GM21576 (cell line): ENCODE results near the gene WDR93.
"Not testable (repeated sequence)": the region's sequence is repeated elsewhere in the genome, so short reads cannot be mapped to it uniquely, and the experiment has no call there.

Experiments
- ATAC-seq: cut with Tn5 transposase; IDR thresholded peaks from one replicate; pipeline ENCODE4 v1.9.1; 2021; ENCODE audit warnings: mild to moderate bottlenecking, moderate library complexity; ENCODE audit not compliant: unreplicated experiment

The WDR93 gene

DNA sequence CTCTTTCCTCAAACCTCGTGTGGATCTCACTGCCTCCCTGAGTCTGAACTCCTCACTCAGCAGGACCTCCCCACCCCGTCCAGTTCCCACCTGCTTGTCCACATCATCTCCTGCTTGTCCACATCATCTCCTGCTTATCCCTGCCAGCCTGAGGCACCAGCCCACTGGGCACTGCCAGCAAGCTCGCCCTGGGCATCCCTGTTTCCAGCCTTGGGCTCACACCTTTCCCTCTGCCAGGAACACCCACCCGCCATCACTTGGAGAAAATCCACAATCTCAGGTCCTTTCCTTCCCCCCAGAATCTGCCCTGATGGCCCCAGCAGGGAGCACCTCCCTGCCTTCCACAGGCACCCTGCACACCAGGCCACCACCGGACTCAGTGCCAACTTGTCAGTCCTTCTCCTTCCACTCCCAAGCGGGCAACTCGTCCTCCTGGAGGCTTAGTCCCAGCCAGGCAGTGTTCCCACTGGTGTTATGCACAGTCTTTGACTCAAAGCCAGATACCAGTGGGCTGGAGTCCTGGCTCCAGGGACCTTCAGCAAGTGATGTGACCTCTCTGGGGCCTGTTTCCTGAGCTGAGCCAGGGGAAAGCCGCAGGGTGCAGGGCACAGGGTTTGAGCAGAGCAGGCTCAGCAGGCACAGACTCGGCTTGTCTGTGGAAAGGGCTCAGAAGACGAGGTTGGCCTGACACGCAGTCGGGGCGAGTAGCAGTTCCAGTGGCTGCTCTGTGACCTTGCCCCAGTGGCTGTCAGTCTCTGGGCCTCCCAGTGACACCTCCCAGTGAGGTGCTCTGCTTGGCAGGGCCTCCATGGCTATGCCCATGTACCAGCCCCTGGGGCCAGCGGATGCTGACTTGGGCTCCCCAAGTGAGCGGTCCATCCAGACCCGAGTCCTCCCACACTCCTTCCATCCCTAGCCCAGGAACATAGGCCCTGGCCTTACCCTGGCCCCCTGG is 76.0 kb downstream of the WDR93 start:
- ATAC-seq = no peak

DNA sequence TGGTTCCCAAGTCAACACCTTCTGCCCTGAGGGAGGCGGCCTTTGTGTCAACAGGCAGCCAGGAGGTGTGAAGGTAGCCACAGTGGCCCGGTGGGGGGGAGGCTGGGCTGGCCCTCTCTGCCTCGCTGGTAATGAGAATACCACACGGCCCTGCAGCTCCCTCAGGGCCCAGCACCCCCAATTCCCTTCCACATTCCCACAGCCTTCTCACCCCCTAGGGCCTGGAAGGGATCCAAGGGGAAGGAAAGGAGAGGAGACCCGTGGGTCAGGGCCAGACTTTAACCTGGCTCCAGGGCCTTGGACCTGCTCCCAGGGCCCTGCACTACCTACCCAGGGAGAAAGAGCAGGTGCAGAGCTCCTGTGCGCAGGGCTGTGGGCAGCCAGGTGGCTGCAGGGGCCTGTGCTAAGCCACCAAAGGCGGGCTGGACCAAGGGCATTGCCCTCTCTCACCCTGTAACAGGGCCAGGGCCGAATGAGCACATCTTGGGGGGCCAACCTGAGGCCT is 76.9 kb downstream of the WDR93 start:
- ATAC-seq = no peak

DNA sequence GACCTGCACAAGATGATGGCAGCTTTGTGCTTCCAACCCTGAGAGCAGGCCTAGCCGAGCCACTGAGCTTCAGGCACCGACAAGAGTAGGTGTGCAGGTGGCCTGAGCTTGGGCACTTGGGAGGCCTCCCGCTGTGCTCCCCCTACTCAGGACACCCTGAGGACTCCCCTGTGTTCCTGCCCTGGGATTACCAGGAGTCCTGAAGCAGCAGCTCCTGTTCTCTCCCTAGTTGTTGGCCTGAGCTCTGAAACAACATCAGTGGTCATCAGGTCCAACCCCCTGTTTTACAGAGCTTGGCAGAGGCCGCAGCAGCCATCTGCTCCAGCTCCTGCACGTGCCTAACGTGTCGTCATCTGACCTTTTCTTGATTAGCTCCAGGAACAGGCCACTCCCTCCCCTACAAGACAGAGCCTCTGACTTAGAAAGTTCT is 77.5 kb downstream of the WDR93 start:
- ATAC-seq = no peak

DNA sequence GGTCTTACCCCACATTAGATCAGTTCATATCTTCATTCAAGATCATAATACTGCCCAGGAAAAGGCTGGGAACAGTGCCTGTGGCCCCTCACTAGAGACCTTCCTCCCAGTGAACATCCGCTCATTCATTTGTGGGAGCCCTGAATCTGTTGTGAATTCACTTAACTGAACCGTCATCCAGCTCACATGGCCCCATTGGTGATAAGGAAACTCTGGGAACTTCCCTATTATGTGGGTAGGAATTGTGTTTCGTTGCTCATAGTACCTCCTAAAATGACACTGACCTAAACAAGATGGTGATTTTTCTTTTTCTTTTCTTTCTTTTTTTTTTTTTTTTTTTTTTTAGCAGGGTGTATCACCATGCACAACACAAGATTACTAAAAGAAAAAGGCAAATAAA is 78.8 kb downstream of the WDR93 start:
- no peak for ATAC-seq

DNA sequence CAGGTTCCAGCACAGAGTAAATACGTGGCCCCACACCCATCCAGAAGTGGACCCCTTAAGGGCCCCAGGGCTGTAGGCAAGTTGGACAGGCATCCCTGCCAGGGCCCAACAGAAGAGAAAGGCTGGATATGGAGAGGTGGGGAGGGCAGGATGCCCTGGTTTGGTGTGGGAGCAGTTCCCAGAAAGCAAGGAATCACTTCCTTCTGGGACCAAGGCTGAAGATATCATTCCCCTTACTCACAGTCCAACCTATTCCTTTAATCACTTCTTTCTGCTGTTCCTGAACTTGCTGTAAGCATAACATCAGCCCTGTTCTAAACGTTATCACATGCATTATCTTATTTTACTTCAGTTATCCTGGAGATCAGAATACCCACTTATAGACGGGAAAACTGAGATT is 79.4 kb downstream of the WDR93 start:
- no peak for ATAC-seq

DNA sequence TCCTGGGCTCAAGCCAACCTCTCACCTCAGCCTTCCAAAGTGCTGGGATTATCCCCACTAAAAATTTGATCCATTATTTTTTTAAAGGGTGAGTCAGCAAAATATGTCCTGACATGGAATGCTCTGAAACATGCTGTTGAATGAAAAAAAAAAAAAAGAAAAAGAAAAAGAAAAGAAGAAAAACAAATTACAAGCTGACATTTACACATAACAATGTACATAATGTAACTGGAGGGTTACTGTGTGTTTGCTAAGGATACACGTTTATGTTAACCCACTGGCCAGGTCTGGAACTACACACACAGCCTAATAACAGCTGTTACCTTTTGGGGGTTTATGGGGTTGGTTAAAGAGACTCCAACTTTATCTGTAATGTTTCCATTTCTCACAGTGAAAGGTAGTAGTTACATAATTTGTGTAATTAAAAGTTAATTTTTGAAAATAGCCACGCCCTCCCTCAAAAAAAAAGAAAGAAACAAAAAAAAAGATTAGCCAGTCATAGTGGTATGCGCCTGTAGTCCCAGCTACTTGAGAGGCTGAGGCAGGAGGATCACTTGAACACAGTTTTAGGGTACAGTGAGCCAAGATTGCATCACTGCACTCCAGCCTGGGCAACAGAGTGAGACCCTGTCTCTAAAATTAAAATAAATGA is 82.4 kb downstream of the WDR93 start:
- ATAC-seq = no peak

DNA sequence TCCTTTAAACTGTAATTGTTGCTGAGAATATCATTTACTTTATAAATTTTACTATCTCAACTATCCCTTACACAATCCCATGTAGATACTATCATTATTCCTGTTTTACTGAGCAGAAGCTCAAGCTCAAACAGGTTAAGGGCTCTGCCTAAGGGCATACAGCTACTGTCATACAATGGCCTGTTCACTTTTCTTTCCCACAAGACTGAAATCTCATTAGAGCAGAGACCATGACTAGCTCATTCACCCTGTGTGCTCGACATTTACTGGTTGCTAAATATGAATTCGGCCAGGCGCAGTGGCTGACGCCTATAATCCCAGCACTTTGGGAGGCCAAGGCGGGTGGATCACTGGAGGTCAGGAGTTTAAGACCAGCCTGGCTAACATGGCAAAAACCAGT is 83.9 kb downstream of the WDR93 start:
- ATAC-seq = no peak

DNA sequence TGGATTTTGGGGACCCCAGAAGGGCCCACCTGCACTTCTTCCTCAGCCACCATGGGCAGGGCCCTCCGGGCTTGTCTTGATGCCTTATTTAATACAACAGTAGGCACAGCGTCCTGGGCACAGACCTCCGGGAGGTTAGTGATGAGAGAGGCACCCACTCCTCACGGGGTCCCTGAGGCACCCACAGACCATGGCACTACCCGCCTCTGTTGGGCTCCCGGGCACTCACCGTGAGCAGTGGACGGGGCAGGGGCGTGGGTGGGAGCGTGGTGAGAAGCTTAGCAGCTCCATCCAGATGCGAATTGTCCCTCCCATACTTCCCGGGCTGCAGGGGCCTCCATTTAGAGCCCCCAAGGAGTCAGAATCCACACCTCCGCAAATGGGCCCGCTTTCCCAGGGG is 85.2 kb downstream of the WDR93 start:
- no peak for ATAC-seq

DNA sequence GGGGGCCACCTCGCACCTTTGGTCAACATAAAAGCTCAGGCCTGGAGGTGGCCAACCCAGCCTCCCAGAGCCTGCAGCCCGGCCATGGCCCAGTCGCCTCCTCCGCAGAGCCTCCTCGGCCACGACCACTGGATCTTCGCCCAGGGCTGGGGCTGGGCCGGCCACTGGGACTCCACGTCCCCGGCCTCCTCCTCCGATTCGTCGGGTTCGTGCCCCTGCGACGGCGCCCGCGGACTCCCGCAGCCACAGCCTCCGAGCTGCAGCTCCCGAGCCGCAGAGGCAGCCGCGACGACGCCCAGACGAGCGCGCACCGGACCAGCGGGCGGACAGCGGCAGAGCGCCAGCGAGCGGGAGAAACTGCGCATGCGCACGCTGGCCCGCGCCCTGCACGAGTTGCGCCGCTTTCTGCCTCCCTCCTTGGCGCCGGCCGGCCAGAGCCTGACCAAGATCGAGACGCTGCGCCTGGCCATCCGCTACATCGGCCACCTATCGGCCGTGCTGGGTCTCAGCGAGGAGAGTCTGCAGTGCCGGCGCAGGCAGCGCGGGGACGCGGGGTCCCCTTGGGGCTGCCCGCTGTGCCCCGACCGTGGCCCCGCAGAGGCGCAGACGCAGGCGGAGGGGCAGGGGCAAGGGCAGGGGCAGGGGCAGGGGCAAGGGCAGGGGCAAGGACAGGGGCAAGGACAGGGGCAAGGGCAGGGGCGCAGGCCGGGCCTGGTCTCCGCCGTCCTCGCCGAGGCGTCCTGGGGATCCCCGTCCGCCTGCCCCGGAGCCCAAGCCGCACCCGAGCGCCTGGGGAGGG is 85.9 kb downstream of the WDR93 start, which contains the start of gene MESP2:
Gene MESP2, plus strand, starts transcription at position 59 of the 799 bp plus-strand sequence. Its CDS starts 26 bp downstream, at position 85.
- no peak for ATAC-seq

DNA sequence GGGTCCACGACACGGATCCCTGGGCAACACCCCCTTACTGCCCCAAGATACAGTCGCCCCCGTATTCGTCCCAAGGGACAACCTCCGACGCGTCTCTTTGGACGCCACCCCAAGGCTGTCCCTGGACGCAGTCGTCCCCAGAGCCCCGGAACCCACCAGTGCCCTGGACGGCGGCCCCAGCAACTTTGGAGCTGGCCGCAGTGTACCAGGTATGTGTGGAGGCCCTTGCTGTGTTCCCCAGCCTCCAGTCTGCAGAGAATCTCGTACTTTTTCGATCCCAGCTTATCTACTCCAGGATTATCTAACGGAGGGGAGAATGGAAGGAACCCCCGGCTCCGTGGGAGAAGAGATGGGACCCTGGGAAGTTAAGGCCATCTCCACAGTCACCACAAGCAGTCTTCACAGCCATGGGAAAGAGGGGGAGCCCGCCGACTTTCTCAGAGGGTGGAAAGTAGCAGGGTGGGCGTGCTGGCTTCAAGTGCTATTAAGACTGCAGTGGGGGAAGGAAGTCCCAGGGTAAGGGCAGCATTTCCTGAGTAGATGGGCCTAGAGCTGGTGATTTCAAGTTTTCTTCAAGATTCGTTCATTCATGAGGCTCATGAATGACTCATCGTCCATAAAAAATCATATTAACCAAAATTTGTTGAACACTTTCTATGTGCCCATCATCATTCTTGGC is 86.6 kb downstream of the WDR93 start:
- ATAC-seq = no peak

DNA sequence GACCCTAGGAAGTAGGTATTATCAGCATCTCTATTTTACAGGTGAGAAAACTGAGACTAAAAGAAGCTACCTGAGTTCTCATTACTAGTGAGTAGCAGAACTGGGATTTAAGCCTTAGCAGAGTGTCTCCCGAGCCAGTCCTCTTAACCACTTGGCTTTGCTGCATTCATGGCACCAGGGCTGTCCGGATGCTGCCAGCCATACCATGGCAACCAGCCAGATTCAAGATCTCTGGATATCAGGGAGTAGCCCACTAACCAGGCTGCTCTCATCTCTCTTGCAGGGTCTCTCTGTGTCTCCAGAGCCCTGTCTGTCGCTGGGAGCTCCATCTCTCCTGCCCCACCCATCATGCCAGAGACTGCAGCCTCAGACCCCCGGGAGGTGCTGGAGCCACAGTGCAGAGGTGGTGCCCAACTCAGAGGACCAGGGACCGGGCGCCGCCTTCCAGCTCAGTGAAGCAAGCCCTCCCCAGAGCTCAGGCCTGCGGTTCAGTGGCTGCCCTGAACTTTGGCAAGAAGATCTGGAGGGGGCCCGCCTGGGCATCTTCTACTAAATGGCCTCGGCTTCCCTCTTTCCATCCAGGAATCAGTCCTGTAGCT is 87.3 kb downstream of the WDR93 start:
- ATAC-seq = no peak

DNA sequence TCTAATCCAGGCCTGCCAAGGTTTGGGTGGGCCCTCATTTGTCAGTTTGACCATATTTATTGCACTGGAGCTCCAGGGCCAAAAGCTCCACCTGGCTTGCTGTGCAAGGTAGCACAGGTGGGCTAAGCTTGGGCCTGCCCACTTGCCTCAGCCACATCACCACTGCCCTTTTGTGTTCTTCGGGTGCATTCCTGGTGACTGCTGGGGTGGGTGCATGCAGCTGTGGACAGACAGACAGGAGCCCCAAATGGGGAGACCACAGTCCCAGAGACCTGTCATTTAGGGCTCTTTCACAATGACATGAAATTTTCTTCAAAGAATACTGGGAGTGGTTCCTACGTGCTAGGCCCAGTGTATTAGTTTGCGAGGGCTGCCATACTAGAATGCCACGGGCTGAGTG is 88.2 kb downstream of the WDR93 start:
- no peak for ATAC-seq

DNA sequence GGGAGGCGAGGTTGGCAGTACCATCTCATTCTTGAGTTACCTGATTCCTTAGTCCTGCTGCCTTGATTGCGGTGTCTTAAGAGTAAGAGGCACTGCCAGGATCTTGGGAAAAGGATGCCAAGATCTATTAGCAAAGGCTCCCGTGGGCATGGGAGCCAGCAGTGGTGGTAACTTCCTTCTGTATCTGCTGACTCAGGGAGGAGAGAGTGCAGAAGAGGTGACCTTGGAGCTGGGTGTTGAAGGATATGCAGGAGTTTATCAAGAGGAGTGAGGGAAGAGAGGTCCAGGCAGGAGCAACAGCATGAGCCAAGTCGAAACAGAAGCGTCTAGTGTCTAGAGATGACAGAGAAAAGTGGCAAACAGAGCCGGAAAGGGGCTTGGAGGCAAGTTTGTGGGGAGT is 90.0 kb downstream of the WDR93 start:
- no peak for ATAC-seq

DNA sequence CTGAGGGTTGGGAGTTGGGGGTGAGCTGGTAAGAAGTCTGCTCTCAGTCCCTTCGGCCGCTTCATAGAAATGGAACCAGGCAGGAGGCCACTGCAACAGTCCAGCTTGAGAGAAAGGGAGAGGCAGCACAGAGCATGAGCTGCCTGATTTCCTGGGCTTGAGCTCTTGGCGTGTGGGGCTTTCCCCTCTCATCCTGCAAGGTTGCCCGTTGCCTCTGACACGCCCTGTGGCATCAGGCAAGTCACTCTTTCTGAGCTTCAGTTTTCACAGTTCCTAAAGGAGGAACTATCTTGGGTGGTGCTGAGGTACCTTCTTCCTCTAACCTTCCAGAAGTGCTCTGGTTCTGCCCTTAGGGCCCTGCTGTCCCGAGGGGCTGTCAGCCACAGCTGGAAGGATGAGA is 90.4 kb downstream of the WDR93 start:
- no peak for ATAC-seq

DNA sequence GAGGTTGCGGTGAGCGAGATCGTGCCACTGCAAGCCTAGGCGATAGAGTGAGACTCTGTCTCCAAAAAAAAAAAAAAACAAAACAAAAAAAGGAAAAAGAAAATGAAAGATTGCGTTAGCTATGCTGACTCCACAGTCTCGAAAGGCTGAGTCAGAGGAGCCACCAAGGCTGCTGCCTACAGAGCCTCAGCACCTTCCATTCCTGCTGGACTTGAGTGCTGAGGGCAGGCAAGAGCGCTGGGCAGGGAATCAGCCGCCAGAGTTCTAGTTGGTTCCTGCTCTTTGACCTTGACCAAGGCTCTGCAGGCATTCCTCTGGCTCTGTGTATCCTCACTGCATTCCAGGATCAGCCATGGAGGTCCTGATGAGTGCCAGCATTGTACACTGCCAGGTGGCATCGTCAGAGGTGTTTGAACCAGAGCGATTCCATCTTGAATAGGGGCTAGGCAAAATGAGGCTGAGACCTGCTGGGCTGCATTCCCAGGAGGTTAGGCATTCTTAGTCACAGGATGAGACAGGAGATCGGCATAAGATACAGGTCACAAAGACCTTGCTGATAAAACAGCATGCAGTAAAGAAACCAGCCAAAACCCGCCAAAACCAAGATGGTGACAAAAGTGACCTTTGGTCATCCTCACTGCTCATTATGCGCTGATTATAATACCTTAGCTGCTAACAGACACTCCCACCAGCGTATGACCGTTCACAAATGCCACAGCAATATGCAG is 91.4 kb downstream of the WDR93 start:
- no peak for ATAC-seq

DNA sequence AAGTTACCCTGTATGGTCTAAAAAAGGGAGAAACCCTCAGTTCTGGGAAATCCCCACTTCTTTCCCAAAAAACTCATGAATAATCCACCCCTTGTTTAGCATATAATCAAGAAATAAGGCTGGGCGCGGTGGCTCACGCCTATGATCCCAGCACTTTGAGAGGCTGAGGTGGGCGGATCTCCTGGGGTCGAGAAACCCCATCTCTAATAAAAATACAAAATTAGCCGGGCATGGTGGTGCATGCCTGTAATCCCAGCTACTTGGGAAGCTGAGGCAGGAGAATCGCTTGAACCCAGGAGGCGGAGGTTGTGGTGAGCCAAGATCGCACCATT is 92.0 kb downstream of the WDR93 start:
- ATAC-seq = not testable (repeated sequence)

DNA sequence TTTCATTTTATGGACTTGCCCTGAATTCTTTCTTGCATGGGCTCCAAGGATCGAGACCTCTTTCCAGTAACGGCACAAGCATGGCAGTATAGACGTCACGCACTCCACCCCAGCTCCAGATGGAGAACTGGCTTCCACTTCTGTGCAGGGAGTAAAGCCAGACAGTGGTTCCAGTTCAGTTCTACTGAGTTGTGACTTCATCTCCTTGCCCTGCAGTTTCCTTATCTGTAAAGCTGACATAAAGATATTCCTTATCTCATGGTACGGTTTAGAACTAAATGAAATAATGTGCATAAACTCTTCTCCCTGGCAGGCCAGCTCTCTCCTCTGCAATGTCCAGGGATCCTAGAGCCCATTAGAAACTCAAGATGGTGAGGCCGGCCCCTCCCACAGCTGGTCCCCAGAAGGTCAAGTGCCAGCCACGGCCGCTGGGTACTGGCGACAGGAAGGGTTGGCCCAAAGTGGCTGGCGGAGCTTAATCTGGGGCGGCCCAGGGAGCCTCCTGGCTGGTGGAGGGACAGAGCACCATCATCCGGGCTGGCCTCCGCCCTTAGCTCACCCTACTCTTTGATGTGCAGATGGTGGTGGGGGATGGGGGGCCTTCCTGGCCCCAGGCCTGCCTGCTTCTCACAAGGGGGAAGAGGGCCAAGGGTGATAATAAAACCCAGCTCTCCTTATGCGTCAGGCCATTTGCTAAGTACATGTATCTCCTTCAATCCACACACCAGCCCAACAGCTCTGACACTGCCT is 92.7 kb downstream of the WDR93 start:
- ATAC-seq = no peak

DNA sequence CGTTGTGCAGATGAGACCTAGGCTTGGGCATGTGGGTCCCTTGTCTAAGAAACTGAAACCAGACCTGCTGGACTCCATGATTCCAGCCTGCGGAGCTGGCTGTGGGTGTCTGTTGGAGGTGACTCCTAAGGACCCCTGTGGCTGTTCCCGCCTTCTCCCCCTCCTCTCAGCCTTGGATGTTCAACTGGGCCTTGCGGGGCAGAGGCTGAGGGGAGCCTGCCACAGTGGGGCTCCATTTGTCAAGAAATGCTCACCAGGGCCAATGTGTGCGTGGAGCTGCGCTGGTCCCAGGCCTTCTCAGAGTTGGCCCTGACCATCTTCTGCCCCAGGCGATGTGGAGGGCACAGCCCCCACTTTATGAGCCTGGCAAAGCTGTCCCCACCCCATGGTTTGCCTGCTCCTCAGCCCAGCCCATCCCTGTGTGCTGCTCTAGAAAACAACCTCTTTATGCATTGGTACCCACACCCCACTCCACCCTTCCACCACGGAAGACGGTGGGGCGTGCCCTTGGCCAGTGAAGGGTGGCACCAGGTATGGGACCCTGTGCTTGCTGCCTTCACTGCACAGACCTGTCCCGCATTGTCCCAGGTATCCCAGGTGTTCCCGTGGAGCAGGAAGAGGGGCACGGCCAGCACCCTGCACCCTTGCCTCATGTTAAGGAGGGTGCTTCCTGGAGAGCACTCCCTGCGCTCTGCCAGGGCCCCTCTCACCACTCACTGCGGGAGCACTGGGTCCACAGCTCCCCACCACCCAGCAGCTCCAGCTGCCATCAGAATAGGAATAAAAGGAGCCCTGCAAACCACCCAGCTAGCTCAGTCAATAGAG is 93.5 kb downstream of the WDR93 start:
- no peak for ATAC-seq
